GM19035 (cell line): ENCODE measurements around the gene IL26.

Experiments used
- ATAC-seq: cut with Tn5 transposase; IDR thresholded peaks from one replicate; pipeline ENCODE4 v1.9.1; 2021; ENCODE audit not compliant: unreplicated experiment

Gene IL26, protein sequence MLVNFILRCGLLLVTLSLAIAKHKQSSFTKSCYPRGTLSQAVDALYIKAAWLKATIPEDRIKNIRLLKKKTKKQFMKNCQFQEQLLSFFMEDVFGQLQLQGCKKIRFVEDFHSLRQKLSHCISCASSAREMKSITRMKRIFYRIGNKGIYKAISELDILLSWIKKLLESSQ

GRCh38 chr12:68225576-68226476, at the start of gene IL26:
Gene IL26 (minus strand): TSS chr12:68225810. CDS start chr12:68225756, 54 bp downstream.
- ATAC-seq = no peak

DNA sequence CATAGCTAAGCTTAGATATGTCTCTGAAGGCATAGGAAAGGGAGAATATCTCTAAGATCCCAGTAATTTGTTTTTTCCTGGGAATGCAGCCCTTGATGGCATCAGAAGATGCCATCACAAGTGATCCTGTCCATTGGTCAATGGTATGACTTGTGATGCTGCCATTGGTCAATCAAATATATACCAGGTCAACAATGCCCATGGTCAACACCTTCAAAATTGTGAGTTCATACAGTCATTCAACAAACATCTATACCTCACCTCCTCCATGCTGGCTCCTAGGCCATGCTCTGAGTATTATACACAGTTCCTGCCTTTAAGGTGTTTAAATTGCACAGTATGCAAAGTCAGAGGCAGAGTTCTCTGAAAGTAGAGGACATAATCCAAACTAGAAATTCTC, 47.1 kb upstream of the IL26 start:
- ATAC-seq = no peak

- no peak for ATAC-seq
These were observed 45.7 kb upstream of the IL26 start for GRCh38 chr12:68271346-68271745.

GRCh38 chr12:68270358-68270757, 44.7 kb upstream of the IL26 start:
- no peak for ATAC-seq

DNA sequence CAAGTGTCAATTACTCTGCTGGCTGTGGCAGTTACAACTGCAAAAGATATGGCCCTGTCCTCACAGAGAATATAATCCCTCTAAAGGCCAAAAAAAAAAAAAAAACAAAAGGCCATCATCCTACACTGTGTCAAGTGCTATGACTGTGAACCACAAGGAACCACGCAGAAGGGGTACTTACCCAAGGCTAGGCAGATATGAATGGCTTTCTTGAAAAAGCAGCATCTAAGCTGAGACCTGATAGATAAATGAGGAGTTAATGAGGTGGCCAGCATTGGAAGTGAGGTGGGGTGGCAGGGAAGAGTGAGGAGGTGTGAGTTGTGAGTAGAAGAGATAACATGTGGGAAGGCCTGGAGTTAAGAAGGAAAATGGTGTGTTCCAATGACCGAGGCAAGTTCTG, 44.2 kb upstream of the IL26 start:
- no peak for ATAC-seq

- no peak for ATAC-seq
These were observed 43.4 kb upstream of the IL26 start for GRCh38 chr12:68268967-68269366.

GRCh38 chr12:68267892-68268396, 42.3 kb upstream of the IL26 start:
- no peak for ATAC-seq

DNA sequence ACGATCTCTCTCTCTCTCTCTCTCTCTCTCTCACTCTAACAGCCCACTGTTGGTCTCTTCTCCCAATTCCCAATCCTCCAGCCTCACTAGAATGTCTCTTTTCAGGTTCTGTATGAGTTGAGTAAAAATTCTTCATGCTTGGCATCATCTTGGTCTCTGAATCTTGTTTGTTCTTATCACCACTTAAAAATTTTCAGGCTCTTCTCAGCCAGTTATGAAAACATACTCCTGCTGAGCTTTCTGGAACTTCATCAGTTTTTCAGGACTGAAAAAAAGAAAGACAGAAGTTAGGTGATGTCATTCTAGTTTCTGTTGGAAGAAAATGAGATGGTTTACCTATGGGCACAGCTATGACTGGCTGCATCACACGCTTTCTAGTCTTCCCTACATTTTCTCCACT, 39.2 kb upstream of the IL26 start:
- no peak for ATAC-seq

DNA sequence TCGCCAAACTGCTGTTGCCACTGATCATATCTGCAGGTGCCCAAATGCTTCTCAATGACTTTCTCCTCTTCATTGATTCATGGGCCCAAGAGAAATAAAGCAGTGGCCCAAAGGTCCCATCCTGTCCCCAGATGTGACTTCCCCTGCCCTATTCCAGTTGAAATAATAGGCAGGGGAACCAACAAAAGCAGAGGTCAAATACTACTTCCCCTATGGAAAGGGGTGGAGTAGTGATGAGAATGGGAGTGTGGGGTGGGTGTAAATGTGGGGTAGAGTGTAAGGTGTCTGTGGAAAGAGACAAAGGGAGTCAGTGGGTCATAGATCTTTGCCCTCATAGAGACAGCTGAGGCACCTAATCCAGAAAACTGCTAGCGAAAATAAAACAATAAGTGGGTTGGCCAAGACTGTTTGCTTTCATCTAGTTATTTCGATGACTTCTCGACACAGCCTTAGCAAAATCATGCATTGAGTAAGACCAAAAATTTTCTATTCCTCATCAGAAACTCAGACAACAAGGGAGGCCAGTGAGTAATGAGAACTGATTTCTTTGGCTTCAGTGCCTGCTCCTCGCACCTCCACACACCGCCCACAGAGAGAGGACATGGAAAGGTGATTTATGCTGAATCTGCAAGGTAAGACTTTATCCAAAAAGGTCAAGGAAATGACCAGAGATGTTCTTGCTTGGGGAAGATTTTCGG, 38.7 kb upstream of the IL26 start:
- no peak for ATAC-seq

GRCh38 chr12:68263366-68263765, 37.8 kb upstream of the IL26 start:
- no peak for ATAC-seq

GRCh38 chr12:68261896-68262295, 36.3 kb upstream of the IL26 start:
- no peak for ATAC-seq

GRCh38 chr12:68260153-68260552, 34.5 kb upstream of the IL26 start:
- no peak for ATAC-seq

DNA sequence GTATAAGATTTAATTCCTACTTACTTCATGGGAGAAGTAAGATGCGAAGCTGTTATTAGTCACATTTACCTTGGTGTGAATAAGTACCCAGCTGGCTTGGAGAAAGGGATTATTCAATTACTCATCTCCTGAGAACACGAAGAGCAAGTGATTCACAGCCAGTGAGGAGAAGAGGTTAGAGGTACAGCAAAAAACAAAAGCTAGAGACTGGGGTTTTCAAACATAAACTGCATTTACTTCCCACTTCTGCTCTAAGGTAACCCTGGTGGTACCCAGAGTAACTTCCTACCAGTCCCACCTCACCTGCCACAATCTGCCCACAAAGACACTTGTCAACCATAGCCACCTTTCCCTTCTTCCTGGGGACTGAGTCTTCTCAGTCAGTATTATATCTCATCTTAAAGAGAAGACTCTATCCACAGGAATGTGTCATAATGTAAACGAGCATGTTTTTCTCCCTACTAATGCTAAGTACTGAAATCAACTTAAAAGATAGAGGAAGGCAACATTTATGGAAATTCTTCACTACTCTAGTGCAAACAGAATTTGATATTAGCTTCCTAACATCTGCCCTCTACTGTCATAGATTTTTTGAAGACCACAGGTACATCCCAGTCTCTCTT, 33.8 kb upstream of the IL26 start:
- ATAC-seq = no peak

DNA sequence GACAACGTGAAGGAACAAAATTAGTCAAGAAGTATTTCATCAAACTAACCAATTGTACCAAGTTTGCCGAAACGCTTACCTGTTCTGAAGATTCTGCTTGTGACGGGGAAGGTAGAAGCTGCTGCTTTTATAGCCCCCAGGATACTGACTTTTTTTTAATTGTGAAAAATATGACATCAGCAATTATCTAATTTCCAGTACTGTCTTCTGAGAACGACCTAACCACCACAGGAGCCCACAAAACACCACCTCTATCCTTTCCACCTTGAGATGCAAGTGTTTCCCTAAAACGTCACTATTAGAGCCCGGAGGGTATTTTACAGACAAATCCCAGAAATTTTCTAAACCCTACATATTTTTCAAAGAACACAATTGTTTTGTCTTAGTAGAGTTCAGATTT, 27.9 kb upstream of the IL26 start, which contains the start of gene IL22:
Gene IL22, minus strand, starts transcription at position 101 of the 400 bp plus-strand sequence. CDS start 156 bp downstream, outside the sequence.
- ATAC-seq = no peak

- ATAC-seq = no peak
These were observed 26.5 kb upstream of the IL26 start for GRCh38 chr12:68252077-68252476.

DNA sequence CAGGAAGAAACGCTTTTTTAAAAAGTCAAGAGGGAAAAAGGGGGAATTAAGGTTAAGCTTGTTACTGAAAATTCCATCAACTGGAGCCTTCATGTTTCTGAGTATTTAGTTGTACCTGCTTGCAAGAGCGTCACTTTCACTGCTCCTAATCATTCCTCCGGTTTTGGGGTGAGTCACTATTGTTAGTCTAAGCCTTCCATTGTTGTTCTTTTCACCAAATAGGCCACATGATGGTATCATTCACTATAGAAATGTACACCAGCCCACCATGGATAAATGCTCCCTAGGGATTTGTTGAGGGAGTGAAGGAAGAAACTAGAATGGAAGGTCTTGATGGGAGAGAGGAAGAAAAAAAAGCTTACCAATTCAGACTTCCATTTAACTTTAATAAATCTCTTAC, 24.8 kb upstream of the IL26 start:
- no peak for ATAC-seq

- no peak for ATAC-seq
These were observed 22.2 kb upstream of the IL26 start for GRCh38 chr12:68247785-68248184.

DNA sequence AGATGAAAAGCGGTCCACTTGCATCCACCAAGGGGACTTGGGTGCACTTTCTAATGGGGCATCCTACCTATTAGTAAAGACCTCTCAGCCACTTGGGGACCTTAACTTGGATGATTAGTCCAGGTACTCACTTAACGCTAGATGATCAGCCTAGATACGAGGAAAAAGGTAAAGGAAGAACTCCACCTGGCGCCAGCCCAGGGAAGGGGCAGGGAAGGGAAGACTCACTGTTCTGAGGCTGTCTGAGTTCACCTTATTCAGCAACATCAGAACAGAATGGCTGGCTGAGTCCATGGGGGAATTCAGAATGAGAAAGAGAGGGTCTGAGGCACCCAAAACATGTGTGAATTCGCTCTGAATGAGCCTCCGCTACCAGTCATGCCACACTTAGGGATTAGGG, 20.7 kb upstream of the IL26 start:
- ATAC-seq = no peak

DNA sequence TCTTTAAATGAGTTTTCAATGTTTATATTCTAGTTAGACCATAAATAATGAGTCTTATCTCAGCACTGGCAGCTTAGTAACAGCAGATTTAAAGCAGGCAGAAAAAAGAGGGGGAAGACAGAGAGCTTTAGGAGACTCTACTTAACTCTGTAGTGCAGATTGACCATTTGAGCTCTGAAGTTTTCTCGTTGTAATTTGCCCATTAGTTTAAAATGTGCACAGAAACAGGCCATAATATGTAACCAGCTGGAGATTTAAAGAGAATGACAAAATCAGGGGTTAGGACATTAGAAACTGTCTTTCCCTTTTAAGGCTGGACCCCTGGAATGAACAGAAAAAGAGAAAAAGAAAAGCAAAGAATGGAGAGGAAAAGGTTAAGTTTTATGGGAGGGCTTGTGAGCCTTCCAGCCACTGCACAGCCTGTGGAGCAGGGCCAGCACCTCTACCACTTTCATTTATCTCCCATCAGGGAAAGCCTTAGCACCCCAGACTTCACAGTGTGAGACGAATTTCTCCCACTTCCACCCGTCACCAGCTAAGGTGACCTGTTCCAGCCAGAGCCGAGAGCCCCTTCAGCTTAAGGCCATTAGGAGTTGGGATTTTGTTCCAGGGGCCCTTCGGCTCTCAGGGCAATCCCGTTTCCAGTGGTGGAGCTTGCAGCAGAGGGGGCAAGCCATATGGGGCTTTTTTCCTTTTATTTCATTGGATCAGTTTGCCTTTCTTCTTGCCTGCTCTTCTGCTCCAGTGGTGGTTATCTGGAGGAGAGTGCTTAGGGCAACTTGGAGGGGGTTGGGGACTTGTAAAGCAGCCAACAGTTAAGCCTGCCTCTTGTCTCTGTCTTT, 19.8 kb upstream of the IL26 start:
- no peak for ATAC-seq

DNA sequence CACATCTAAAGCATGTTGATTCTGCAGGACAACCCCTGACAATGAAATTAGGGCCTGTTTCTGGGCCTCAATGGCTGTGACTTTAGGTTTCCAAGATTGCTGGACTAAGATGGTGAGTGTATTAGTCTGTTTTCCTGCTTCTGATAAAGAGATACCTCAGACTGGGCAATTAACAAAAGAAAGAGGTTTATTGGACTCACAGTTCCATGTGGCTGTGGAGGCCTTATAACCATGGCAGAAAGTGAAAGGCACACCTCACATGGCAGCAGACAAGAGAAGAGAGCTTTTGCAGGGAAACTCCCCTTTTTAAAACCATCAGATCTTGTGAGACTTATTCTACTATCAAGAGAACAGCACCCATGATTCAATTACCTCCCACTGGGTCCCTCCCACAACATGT, 17.2 kb upstream of the IL26 start:
- ATAC-seq = no peak
